Measurements from ENCODE around the gene UNC45A.
"Not testable (repeated sequence)": the region's sequence is repeated elsewhere in the genome, so short reads cannot be mapped to it uniquely, and the experiment has no call there.

UNC45A gene

GRCh38 chr15:90928106-90928505 lies 7.0 kb upstream of the UNC45A start:
- not testable (repeated sequence) for H3K27me3 ChIP-seq (ENCODE audit: control insufficient read depth in 1 of 2, insufficient read depth in 2 of 2, low read length in 2 of 2); H3K9me3 ChIP-seq (ENCODE audit: low read length); H3K36me3 ChIP-seq (ENCODE audit: insufficient read depth, low read length); H3K4me3 ChIP-seq (ENCODE audit: low read depth in 1 of 2, low read length in 2 of 2); H3K9ac ChIP-seq (ENCODE audit: low read length); H3K27ac ChIP-seq (ENCODE audit: low read depth, low read length)
- peaks cover 27% of the 10 kb centered on the region for H3K4me1 ChIP-seq (ENCODE audit: insufficient read depth, low read length)

GRCh38 chr15:90929246-90930019 lies 5.7 kb upstream of the UNC45A start:
- Histone ChIP-seq H3K27ac (ENCODE audit: low read depth, low read length) (peak overlapping the region; percentile 74), H3K27me3 (ENCODE audit: control insufficient read depth in 1 of 2, insufficient read depth in 2 of 2, low read length in 2 of 2) (no peaks in the 10 kb centered on the region), H3K9ac (ENCODE audit: low read length) (peak overlapping the region; percentile 76), H3K9me3 (ENCODE audit: low read length) (no peaks in the 10 kb centered on the region), H3K4me3 (ENCODE audit: low read depth in 1 of 2, low read length in 2 of 2) (peak overlapping the region; percentile 56 to 75), H3K36me3 (ENCODE audit: insufficient read depth, low read length) (no peaks in the 10 kb centered on the region), H3K4me1 (ENCODE audit: insufficient read depth, low read length) (peaks cover 35% of the 10 kb centered on the region)

GRCh38 chr15:90930861-90931574 lies 4.1 kb upstream of the UNC45A start:
- peak overlapping the region; percentile 76 for H3K9ac ChIP-seq (ENCODE audit: low read length)
- H3K4me3 ChIP-seq (ENCODE audit: low read depth in 1 of 2, low read length in 2 of 2) = peak overlapping the region in 1 of 2 donors; percentile 75
- no peaks in the 10 kb centered on the region for H3K9me3 ChIP-seq (ENCODE audit: low read length)
- no peaks in the 10 kb centered on the region for H3K36me3 ChIP-seq (ENCODE audit: insufficient read depth, low read length)
- no peaks in the 10 kb centered on the region for H3K27me3 ChIP-seq (ENCODE audit: control insufficient read depth in 1 of 2, insufficient read depth in 2 of 2, low read length in 2 of 2)
- peaks cover 41% of the 10 kb centered on the region for H3K4me1 ChIP-seq (ENCODE audit: insufficient read depth, low read length)
- H3K27ac ChIP-seq (ENCODE audit: low read depth, low read length) = peak overlapping the region; percentile 74

- Histone ChIP-seq H3K9me3 (ENCODE audit: low read length) (no peaks in the 10 kb centered on the region), H3K4me3 (ENCODE audit: low read depth in 1 of 2, low read length in 2 of 2) (peak overlapping the region in 1 of 2 donors; percentile 91), H3K27ac (ENCODE audit: low read depth, low read length) (peak overlapping the region; percentile 79), H3K4me1 (ENCODE audit: insufficient read depth, low read length) (peaks cover 46% of the 10 kb centered on the region), H3K27me3 (ENCODE audit: control insufficient read depth in 1 of 2, insufficient read depth in 2 of 2, low read length in 2 of 2) (no peaks in the 10 kb centered on the region), H3K36me3 (ENCODE audit: insufficient read depth, low read length) (no peaks in the 10 kb centered on the region), H3K9ac (ENCODE audit: low read length) (peak overlapping the region; percentile 79)
These were observed 3.6 kb upstream of the UNC45A start for GRCh38 chr15:90931575-90931827.

GRCh38 chr15:90931828-90932659 lies 3.0 kb upstream of the UNC45A start, which contains the start of gene HDDC3:
HDDC3 (minus strand) TSS chr15:90932549; CDS start chr15:90932540, 9 bp downstream.
- Histone ChIP-seq H3K9me3 (ENCODE audit: low read length) (no peaks in the 10 kb centered on the region), H3K27me3 (ENCODE audit: control insufficient read depth in 1 of 2, insufficient read depth in 2 of 2, low read length in 2 of 2) (no peaks in the 10 kb centered on the region), H3K4me1 (ENCODE audit: insufficient read depth, low read length) (peaks cover 48% of the 10 kb centered on the region), H3K9ac (ENCODE audit: low read length) (peak within 1 kb of the TSS; percentile 79), H3K4me3 (ENCODE audit: low read depth in 1 of 2, low read length in 2 of 2) (peak within 1 kb of the TSS; percentile 72 to 91), H3K36me3 (ENCODE audit: insufficient read depth, low read length) (no peaks in the 10 kb centered on the region), H3K27ac (ENCODE audit: low read depth, low read length) (peak within 1 kb of the TSS; percentile 79)

- peaks cover 48% of the 10 kb centered on the region for H3K4me1 ChIP-seq (ENCODE audit: insufficient read depth, low read length)
- no peaks in the 10 kb centered on the region for H3K27me3 ChIP-seq (ENCODE audit: control insufficient read depth in 1 of 2, insufficient read depth in 2 of 2, low read length in 2 of 2)
- H3K4me3 ChIP-seq (ENCODE audit: low read depth in 1 of 2, low read length in 2 of 2) = peak overlapping the region; percentile 72 to 91
- no peak overlapping the region for H3K9ac ChIP-seq (ENCODE audit: low read length)
- peak overlapping the region; percentile 79 for H3K27ac ChIP-seq (ENCODE audit: low read depth, low read length)
- no peaks in the 10 kb centered on the region for H3K36me3 ChIP-seq (ENCODE audit: insufficient read depth, low read length)
- no peaks in the 10 kb centered on the region for H3K9me3 ChIP-seq (ENCODE audit: low read length)
These were observed 2.5 kb upstream of the UNC45A start for GRCh38 chr15:90932660-90932991.

- H3K27me3 ChIP-seq (ENCODE audit: control insufficient read depth in 1 of 2, insufficient read depth in 2 of 2, low read length in 2 of 2) = no peaks in the 10 kb centered on the region
- H3K27ac ChIP-seq (ENCODE audit: low read depth, low read length) = no peak overlapping the region
- H3K4me3 ChIP-seq (ENCODE audit: low read depth in 1 of 2, low read length in 2 of 2) = no peak overlapping the region
- H3K4me1 ChIP-seq (ENCODE audit: insufficient read depth, low read length) = peaks cover 48% of the 10 kb centered on the region
- H3K36me3 ChIP-seq (ENCODE audit: insufficient read depth, low read length) = peaks cover 2% of the 10 kb centered on the region
- no peak overlapping the region for H3K9ac ChIP-seq (ENCODE audit: low read length)
- H3K9me3 ChIP-seq (ENCODE audit: low read length) = no peaks in the 10 kb centered on the region
These were observed 1.8 kb upstream of the UNC45A start for GRCh38 chr15:90933301-90933700.

- peaks cover 9% of the 10 kb centered on the region for H3K36me3 ChIP-seq (ENCODE audit: insufficient read depth, low read length)
- peak overlapping the region; percentile 45 to 65 for H3K4me3 ChIP-seq (ENCODE audit: low read depth in 1 of 2, low read length in 2 of 2)
- no peaks in the 10 kb centered on the region for H3K9me3 ChIP-seq (ENCODE audit: low read length)
- no peaks in the 10 kb centered on the region for H3K27me3 ChIP-seq (ENCODE audit: control insufficient read depth in 1 of 2, insufficient read depth in 2 of 2, low read length in 2 of 2)
- peaks cover 44% of the 10 kb centered on the region for H3K4me1 ChIP-seq (ENCODE audit: insufficient read depth, low read length)
- peak overlapping the region; percentile 75 for H3K27ac ChIP-seq (ENCODE audit: low read depth, low read length)
- no peak overlapping the region for H3K9ac ChIP-seq (ENCODE audit: low read length)
These were observed 683 bp upstream of the UNC45A start for GRCh38 chr15:90934256-90934948.

- Histone ChIP-seq H3K27ac (ENCODE audit: low read depth, low read length) (no peak overlapping the region), H3K9me3 (ENCODE audit: low read length) (no peaks in the 10 kb centered on the region), H3K9ac (ENCODE audit: low read length) (no peak overlapping the region), H3K36me3 (ENCODE audit: insufficient read depth, low read length) (peaks cover 28% of the 10 kb centered on the region), H3K4me1 (ENCODE audit: insufficient read depth, low read length) (peaks cover 30% of the 10 kb centered on the region), H3K4me3 (ENCODE audit: low read depth in 1 of 2, low read length in 2 of 2) (no peak overlapping the region), H3K27me3 (ENCODE audit: control insufficient read depth in 1 of 2, insufficient read depth in 2 of 2, low read length in 2 of 2) (no peaks in the 10 kb centered on the region)
These were observed 1.7 kb downstream of the UNC45A start for GRCh38 chr15:90936823-90937222.

- H3K9ac ChIP-seq (ENCODE audit: low read length) = no peak overlapping the region
- no peaks in the 10 kb centered on the region for H3K9me3 ChIP-seq (ENCODE audit: low read length)
- H3K4me1 ChIP-seq (ENCODE audit: insufficient read depth, low read length) = peaks cover 22% of the 10 kb centered on the region
- peaks cover 43% of the 10 kb centered on the region for H3K36me3 ChIP-seq (ENCODE audit: insufficient read depth, low read length)
- H3K27me3 ChIP-seq (ENCODE audit: control insufficient read depth in 1 of 2, insufficient read depth in 2 of 2, low read length in 2 of 2) = no peaks in the 10 kb centered on the region
- no peak overlapping the region for H3K27ac ChIP-seq (ENCODE audit: low read depth, low read length)
- H3K4me3 ChIP-seq (ENCODE audit: low read depth in 1 of 2, low read length in 2 of 2) = no peak overlapping the region
These were observed 3.2 kb downstream of the UNC45A start for GRCh38 chr15:90938261-90938660.

- Histone ChIP-seq H3K9ac (ENCODE audit: low read length) (no peak overlapping the region), H3K4me1 (ENCODE audit: insufficient read depth, low read length) (peaks cover 10% of the 10 kb centered on the region), H3K27ac (ENCODE audit: low read depth, low read length) (no peak overlapping the region), H3K4me3 (ENCODE audit: low read depth in 1 of 2, low read length in 2 of 2) (no peak overlapping the region), H3K36me3 (ENCODE audit: insufficient read depth, low read length) (peaks cover 58% of the 10 kb centered on the region), H3K9me3 (ENCODE audit: low read length) (no peaks in the 10 kb centered on the region), H3K27me3 (ENCODE audit: control insufficient read depth in 1 of 2, insufficient read depth in 2 of 2, low read length in 2 of 2) (no peaks in the 10 kb centered on the region)
These were observed 4.7 kb downstream of the UNC45A start for GRCh38 chr15:90939756-90940155.

Data from muscle layer of colon (tissue), 2 donors.